GM11168 (cell line): ENCODE data around the gene THUMPD3.

ENCODE experiments used
- in situ Hi-C: fragments of 300-500 bp; cut with MboI; formaldehyde crosslinking; loops from one replicate; pipeline ENCODE4 v1.12.0; 2022; ENCODE audit warnings: low sequenced_read_pairs; ENCODE audit not compliant: unreplicated experiment

Gene THUMPD3

DNA sequence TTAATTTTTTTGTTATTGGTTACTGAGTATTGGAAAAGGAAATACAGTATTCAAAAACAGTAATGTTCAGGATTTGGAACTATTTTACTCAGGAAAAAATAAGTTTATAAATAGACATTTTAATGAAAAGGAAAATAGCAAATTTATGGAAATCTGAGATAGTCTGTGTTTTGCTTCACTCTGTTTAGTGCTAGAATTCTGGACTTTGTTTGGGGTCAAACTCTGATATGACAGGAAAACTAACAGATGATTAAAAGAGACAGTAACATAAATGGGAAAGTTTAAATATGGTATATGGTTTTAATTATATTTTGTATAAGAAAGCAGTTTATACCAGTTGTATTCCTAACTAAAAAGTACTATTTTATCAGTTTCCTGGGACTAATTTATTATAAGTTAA, 52.0 kb downstream of the THUMPD3 start:
- in situ Hi-C loops = no loop called here

DNA sequence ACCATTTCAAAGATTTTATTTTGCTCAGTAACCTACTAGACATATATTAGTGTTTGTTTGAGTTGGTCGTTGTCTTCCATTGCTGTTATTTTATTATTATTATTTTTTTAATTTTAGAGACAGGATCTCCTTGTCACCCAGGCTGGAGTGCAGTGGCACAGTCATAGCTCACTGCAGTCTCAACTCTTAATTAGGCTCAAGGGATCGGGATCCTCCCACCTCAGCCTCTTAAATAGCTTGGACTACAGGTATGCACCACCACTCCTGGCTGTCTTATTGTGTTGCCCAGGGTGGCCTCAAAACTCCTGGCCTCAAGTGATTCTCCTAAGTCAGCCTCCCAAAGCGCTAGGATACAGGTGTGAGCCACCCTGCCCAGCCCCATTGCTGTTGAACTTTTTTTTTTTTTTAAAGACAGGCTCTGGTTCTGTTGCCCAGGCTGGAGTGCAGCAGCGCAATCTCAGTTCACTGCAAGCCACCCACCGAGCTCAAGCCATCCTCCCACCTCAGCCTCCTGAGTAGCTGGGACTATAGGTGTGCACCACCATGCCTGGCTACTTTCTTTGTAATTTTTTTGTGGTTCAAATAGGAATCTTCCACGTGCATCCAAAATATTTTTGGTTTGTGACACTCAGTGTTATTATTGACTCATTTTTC, 52.8 kb downstream of the THUMPD3 start:
- in situ Hi-C loops = no loop called here

DNA sequence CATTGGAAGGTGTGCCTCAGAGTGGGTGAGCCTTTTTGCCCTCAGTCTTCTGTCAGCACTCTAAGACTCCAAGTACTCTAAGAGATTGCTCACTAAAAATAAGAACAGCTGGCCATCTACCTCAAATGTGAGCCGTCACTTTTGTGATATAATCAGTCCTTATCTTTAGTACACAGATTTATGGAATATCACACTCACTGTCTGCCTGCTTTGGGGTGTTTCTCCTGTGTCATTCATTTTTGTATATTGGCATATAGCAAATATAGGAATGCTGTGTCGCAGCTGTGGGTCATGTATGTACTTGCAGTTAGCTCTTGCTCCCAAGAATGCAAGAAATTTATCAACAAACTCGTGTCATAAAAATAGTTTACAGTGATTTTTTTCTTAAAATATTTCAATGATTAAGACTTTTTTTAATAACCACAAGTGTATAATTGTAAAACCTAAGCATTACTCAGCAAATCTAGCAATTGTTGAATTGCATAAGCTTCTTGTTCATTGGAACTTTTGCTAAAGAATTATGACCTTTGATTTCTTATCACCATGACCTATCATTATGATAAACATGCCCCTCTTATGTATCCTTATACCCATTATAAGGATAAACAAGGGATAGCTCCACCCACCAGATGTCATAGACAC, 53.4 kb downstream of the THUMPD3 start:
- in situ Hi-C loops = no loop called here

DNA sequence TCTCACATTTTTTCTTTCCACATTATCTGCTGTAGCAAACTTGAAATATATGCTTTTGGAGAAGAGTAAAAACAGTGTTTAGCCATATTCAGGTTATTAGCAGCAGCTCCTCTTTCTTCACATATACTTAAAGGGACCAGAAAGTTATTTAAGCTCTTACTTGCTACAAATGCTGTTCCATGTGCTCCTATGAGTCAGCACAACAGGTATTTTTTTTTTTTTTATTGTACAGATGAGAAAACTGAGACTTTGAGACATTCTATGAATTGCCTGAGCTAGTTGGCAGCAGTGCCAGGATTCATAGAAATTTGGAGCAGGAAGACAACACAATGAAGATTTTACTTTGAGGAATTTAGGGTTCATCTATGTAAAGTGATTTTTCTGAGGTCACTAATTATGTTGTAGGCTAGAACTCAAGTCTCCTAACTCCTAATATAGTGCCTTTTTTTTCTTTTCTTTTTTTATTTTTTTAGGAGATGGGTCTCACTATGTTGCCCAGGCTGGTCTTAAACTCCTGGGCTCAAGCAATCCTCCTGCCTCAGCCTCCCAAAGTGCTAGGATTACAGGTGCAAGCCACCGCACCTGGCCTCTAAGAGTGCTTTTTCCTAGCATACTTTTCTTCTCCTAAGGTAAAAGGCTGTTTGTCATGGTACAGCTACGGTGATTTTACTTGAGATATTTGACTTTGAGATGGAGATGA, 58.1 kb downstream of the THUMPD3 start:
- in situ Hi-C loops = no loop called here

DNA sequence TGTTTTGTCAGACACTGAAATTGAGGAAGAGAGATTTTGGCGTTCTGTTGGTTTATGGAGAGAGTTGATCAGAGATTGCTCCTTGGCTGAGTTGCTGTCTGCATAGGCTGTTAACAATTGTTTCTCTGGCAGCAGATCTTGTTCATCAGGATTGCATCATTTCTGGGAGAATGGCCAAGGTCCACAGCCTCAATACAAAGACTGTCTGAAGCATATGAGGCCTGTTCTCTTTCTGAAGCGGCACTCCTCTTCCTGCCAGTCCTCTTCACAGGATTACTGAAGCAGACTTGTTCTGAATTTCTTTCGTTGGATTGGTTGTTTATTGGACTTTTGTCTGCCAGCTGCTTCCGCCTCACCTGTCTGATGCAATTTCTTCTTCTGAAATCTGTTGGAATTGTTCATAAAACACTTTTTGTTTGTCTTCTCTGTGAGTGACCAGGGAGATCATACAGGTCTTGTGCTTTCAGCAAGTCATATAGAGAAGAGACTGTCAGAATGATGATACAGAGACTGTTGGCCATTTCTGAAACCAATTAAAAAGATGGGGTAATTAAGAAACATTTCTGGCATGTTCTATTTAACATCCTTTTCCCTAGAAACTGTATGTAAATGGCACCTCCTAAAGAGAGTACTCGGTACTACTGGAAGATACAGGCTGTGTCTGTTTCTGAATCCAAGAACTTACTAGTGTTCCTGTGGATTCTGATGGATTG, 60.0 kb downstream of the THUMPD3 start:
- in situ Hi-C loops = no loop called here

DNA sequence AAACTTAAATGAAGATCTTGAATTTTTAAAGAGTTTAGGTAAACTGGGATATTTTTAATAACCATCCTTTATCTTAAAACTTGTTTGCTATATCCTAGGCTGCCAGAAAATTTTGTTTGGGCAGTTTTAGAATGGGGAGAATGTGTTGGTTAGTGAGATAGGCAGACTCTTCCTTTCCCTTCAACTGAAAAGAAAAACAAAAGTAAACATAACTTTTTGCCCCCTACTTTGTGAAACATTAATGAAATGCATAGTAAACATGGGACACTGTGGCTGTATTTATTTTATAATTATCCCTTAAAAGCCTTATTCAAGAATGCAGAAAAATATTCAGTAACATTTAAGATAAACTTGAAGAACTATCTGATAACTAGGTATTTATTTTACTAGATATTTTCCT, 65.6 kb downstream of the THUMPD3 start:
- in situ Hi-C loops = no loop called here

DNA sequence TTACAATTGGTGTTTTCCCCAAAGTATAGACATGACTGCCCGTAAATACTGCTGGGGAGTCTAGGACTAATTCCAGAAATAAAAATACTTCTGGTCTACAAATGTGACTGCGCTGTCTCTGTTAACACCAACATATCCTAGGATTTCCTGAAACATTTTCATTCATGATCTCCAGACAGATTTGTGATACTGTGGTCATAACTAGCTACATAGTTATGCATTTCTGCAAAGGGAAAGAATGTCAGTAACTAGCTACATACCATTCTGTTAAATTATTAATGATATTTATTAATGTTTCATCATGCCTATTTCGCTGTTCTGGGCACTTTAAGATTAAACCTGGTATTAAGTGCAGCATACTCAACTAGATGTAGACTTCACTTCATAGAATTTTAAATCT, 67.9 kb downstream of the THUMPD3 start:
- in situ Hi-C loops = no loop called here

DNA sequence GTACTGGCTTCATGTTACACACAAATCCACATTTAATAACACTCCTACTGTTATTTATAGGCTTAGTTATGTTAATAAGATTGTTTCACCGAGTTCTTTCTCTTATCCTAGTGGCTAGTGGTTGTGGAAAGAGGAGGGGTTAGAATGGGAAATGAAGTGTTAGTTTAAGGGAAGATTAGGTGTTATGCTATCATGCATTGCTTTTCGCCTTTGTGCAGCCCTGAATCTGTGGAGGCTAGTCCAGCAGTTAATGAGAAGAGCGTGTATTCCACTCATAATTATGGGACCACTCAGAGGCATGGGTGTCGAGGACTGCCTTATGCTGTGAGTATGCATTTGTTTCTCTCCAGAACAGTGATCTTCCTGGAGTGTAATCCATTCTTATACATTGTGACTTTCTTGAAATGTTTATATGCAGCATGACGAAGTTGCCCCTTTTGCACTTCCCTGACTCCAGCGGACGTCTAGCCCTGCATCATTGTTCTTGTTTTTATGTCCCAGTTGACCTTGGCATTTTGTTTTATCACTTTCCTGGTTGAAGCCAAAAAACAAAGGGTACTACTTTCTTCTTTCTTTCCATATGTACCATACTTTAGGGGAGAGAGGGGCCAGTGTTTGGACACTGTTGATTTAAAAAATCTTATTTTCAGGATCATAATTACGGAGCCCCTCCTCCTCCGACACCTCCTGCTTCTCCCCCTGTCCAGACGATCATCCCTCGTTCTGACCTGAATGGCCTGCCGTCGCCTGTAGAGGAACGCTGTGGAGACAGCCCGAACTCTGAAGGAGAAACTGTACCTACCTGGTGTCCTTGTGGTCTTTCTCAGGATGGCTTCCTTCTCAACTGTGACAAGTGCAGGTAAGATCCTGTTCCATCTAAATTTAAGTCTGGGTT, 71.0 kb downstream of the THUMPD3 start:
- in situ Hi-C loops = no loop called here

DNA sequence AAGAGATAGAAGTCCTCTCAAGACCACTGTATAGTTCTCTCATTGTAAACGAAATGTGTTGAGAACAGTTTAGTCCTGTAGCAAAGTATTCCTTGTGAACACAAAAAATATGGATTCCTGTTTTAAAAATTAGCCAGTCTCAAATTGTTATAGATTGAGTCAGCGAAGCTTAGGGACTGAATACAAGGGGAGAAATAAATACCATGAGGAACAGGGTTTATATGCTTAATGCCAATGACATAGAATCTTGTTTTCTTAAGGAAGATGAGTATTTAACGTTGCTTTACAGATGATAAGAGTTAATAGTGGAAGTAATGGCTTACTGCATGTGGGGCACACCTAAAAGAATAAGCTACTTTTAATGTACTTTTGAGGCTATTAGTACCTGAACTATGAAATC, 72.5 kb downstream of the THUMPD3 start:
- in situ Hi-C loops = no loop called here
